ENCODE results near the gene SIK3. TPM values are rescaled to one million over a fixed set of nuclear protein-coding genes. Genes with fewer than 3 reads are reported as not detected.
A peak's percentile ranks its signal among the peaks of the same experiment; 100 is the strongest.

SIK3 gene
- polyA plus RNA-seq, 3 donors from 2014 or later = 3.7 to 26.2 (median 16.5) TPM

- peaks cover 17 to 23% (median 19%) of the 10 kb centered on the region in 3 donors for H3K27me3 Mint-ChIP-seq (ENCODE audit: low read depth in 3 of 3)
- H3K4me3 Mint-ChIP-seq = peak overlapping the region; percentile 89 to 96 (median 91)
- H3K27ac Mint-ChIP-seq = peak overlapping the region; percentile 93 to 100 (median 96)
- no peaks in the 10 kb centered on the region for H3K9me3 Mint-ChIP-seq
- peaks cover 3 to 5% (median 4%) of the 10 kb centered on the region in 3 donors for H3K36me3 Mint-ChIP-seq
- DNase-seq = no peak
- peaks cover 76 to 83% of the 10 kb centered on the region in 2 donors for H3K4me1 Mint-ChIP-seq
Measured at GRCh38 chr11:117097014-117097388, 1.2 kb downstream of the SIK3 start.

- Mint-ChIP-seq H3K36me3 (peaks cover 5 to 6% (median 5%) of the 10 kb centered on the region in 3 donors), H3K9me3 (no peaks in the 10 kb centered on the region), H3K27ac (peak overlapping the region; percentile 93 to 100 (median 96)), H3K4me3 (peak overlapping the region; percentile 89 to 96 (median 91)), H3K4me1 (peaks cover 78 to 89% of the 10 kb centered on the region in 2 donors), H3K27me3 (ENCODE audit: low read depth in 3 of 3) (peaks cover 19 to 23% (median 19%) of the 10 kb centered on the region in 3 donors)
- peak; percentile 45 to 48 (median 46) for DNase-seq
Measured at GRCh38 chr11:117096201-117096991, 1.8 kb downstream of the SIK3 start.

- peaks cover 76 to 86% of the 10 kb centered on the region in 2 donors for H3K4me1 Mint-ChIP-seq
- H3K4me3 Mint-ChIP-seq = peak overlapping the region; percentile 89 to 96 (median 91)
- peaks cover 19 to 23% (median 21%) of the 10 kb centered on the region in 3 donors for H3K27me3 Mint-ChIP-seq (ENCODE audit: low read depth in 3 of 3)
- H3K9me3 Mint-ChIP-seq = no peaks in the 10 kb centered on the region
- H3K27ac Mint-ChIP-seq = peak overlapping the region; percentile 93 to 100 (median 96)
- peaks cover 5 to 6% (median 5%) of the 10 kb centered on the region in 3 donors for H3K36me3 Mint-ChIP-seq
- peak in 2 of 3 donors; percentile 41 to 42 for DNase-seq
Measured at GRCh38 chr11:117095284-117096161, 2.7 kb downstream of the SIK3 start.

- Mint-ChIP-seq H3K36me3 (peaks cover 5 to 6% (median 5%) of the 10 kb centered on the region in 3 donors), H3K4me1 (peaks cover 78 to 88% of the 10 kb centered on the region in 2 donors), H3K27me3 (ENCODE audit: low read depth in 3 of 3) (peaks cover 20 to 25% (median 22%) of the 10 kb centered on the region in 3 donors), H3K27ac (peak overlapping the region; percentile 93 to 100 (median 96)), H3K9me3 (no peaks in the 10 kb centered on the region), H3K4me3 (peak overlapping the region; percentile 68 to 96 (median 91))
- no peak for DNase-seq
Measured at GRCh38 chr11:117094776-117095175, 3.5 kb downstream of the SIK3 start.

GRCh38 chr11:117092951-117093590 lies 5.2 kb downstream of the SIK3 start:
- Mint-ChIP-seq H3K27me3 (ENCODE audit: low read depth in 3 of 3) (peaks cover 12 to 16% (median 13%) of the 10 kb centered on the region in 3 donors), H3K4me1 (peaks cover 73 to 88% of the 10 kb centered on the region in 2 donors), H3K36me3 (peaks cover 5 to 6% (median 5%) of the 10 kb centered on the region in 3 donors), H3K4me3 (peak overlapping the region in 4 of 5 donors; percentile 11 to 64 (median 30)), H3K9me3 (no peaks in the 10 kb centered on the region), H3K27ac (peak overlapping the region in 4 of 6 donors; percentile 12 to 72 (median 55))
- no peak for DNase-seq

- no peak for DNase-seq
- Mint-ChIP-seq H3K4me3 (no peak overlapping the region), H3K27me3 (ENCODE audit: low read depth in 3 of 3) (peaks cover 9 to 10% (median 9%) of the 10 kb centered on the region in 3 donors), H3K9me3 (no peaks in the 10 kb centered on the region), H3K27ac (peak overlapping the region in 3 of 6 donors; percentile 5 to 38 (median 7)), H3K36me3 (peaks cover 5 to 6% (median 5%) of the 10 kb centered on the region in 3 donors), H3K4me1 (peaks cover 73 to 92% of the 10 kb centered on the region in 2 donors)
Measured at GRCh38 chr11:117091753-117092477, 6.3 kb downstream of the SIK3 start.

GRCh38 chr11:117090111-117090706 lies 8.0 kb downstream of the SIK3 start:
- no peak for DNase-seq
- Mint-ChIP-seq H3K27ac (peak overlapping the region in 1 of 6 donors; percentile 46), H3K4me1 (peaks cover 62 to 83% of the 10 kb centered on the region in 2 donors), H3K36me3 (peaks cover 5 to 6% (median 6%) of the 10 kb centered on the region in 3 donors), H3K4me3 (no peak overlapping the region), H3K27me3 (ENCODE audit: low read depth in 3 of 3) (peaks cover 2 to 14% (median 7%) of the 10 kb centered on the region in 3 donors), H3K9me3 (no peaks in the 10 kb centered on the region)

- no peak for DNase-seq
- peak overlapping the region in 1 of 6 donors; percentile 46 for H3K27ac Mint-ChIP-seq
- peaks cover 2 to 14% (median 7%) of the 10 kb centered on the region in 3 donors for H3K27me3 Mint-ChIP-seq (ENCODE audit: low read depth in 3 of 3)
- H3K9me3 Mint-ChIP-seq = no peaks in the 10 kb centered on the region
- peaks cover 5 to 8% (median 6%) of the 10 kb centered on the region in 3 donors for H3K36me3 Mint-ChIP-seq
- no peak overlapping the region for H3K4me3 Mint-ChIP-seq
- peaks cover 60 to 79% of the 10 kb centered on the region in 2 donors for H3K4me1 Mint-ChIP-seq
Measured at GRCh38 chr11:117089685-117090084, 8.5 kb downstream of the SIK3 start.

GRCh38 chr11:117087446-117087845 lies 10.8 kb downstream of the SIK3 start:
- Mint-ChIP-seq H3K4me1 (peaks cover 54 to 79% of the 10 kb centered on the region in 2 donors), H3K36me3 (peaks cover 5 to 8% (median 5%) of the 10 kb centered on the region in 3 donors), H3K27me3 (ENCODE audit: low read depth in 3 of 3) (peaks cover 2 to 14% (median 5%) of the 10 kb centered on the region in 3 donors), H3K9me3 (no peaks in the 10 kb centered on the region), H3K4me3 (peak overlapping the region in 1 of 5 donors; percentile 14), H3K27ac (peak overlapping the region in 2 of 6 donors; percentile 30 to 36)
- no peak for DNase-seq

- Mint-ChIP-seq H3K27me3 (ENCODE audit: low read depth in 3 of 3) (peaks cover 3 to 9% (median 4%) of the 10 kb centered on the region in 3 donors), H3K4me3 (no peak overlapping the region), H3K4me1 (peaks cover 55 to 79% of the 10 kb centered on the region in 2 donors), H3K9me3 (no peaks in the 10 kb centered on the region), H3K27ac (peak overlapping the region in 1 of 6 donors; percentile 44), H3K36me3 (peaks cover 0 to 3% (median 0%) of the 10 kb centered on the region in 3 donors)
- no peak for DNase-seq
Measured at GRCh38 chr11:117084992-117085391, 13.2 kb downstream of the SIK3 start.

GRCh38 chr11:117083011-117083935 lies 15.0 kb downstream of the SIK3 start:
- peaks cover 0 to 3% (median 0%) of the 10 kb centered on the region in 3 donors for H3K36me3 Mint-ChIP-seq
- peaks cover 54 to 78% of the 10 kb centered on the region in 2 donors for H3K4me1 Mint-ChIP-seq
- H3K4me3 Mint-ChIP-seq = no peak overlapping the region
- H3K27me3 Mint-ChIP-seq (ENCODE audit: low read depth in 3 of 3) = peaks cover 3 to 9% (median 6%) of the 10 kb centered on the region in 3 donors
- H3K27ac Mint-ChIP-seq = peak overlapping the region in 4 of 6 donors; percentile 11 to 41 (median 25)
- DNase-seq = no peak
- H3K9me3 Mint-ChIP-seq = no peaks in the 10 kb centered on the region

Measured in immature natural killer cell (primary cell).